SK-N-SH (cell line): Measurements from ENCODE around the gene SLC34A3. TPM values are rescaled to one million over a fixed set of nuclear protein-coding genes. Genes with fewer than 3 reads are reported as not detected.

Experiments used
- CTCF ChIA-PET: fragments of 300-600, 350-600 bp; formaldehyde crosslinking; extraction: SDS; loops from one replicate; lab custom pipeline; 2021; lab: Yijun Ruan, JAX
- POLR2A ChIA-PET: fragments of 350-600 bp; sonication (Branson Sonifier 250); formaldehyde crosslinking; extraction: SDS; loops from one replicate; lab custom pipeline; 2020; ENCODE audit warnings: antibody characterized with exemption, inconsistent platforms; lab: Yijun Ruan, JAX
- DNase-seq: peaks from one replicate; pipeline ENCODE4 v3.0.0; 2012
- H2AFZ ChIP-seq: fragments of 200-600 bp; sonication (generic); 2 replicates; pipeline ENCODE4 v1.8.1; 2016; ENCODE audit warnings: antibody characterized with exemption, mild to moderate bottlenecking, low read depth
- H3F3A ChIP-seq: fragments of 200-600 bp; sonication (generic); replicated peaks from 2 replicates; pipeline ENCODE3; 2016; ENCODE audit warnings: antibody characterized with exemption, mild to moderate bottlenecking; ENCODE audit not compliant: insufficient read depth
- H3K27ac ChIP-seq, 2 experiments: fragments of 200-500 bp in 1 of 2; fragments of 200-600 bp in 1 of 2; sonication (Bioruptor generic) in 1 of 2; sonication (generic), shearing (Covaris generic) in 1 of 2; 2 replicates each; pipeline versions ENCODE4 v1.5.1 to v1.6.1; 2014 to 2016; ENCODE audit warnings: low read depth in 2 of 2, inconsistent platforms in 1 of 2, low read length in 1 of 2, mild to moderate bottlenecking in 1 of 2, mixed read lengths in 1 of 2
- H3K27me3 ChIP-seq: fragments of 200-600 bp; sonication (generic), shearing (Covaris generic); 2 replicates; pipeline ENCODE4 v1.6.1; 2016; ENCODE audit warnings: mixed run types; ENCODE audit not compliant: insufficient read depth
- H3K36me3 ChIP-seq, 2 experiments: fragments of 200-500 bp in 1 of 2; fragments of 200-600 bp in 1 of 2; sonication (Bioruptor generic) in 1 of 2; sonication (generic) in 1 of 2; replicated peaks in 1 of 2; 2 replicates each; pipeline versions ENCODE3 to v1.5.1; 2014 to 2016; ENCODE audit warnings: low read length in 1 of 2, mild to moderate bottlenecking in 1 of 2; ENCODE audit not compliant: insufficient read depth in 2 of 2, control insufficient read depth in 1 of 2
- H3K4me1 ChIP-seq, 2 experiments: fragments of 200-500 bp in 1 of 2; fragments of 200-600 bp in 1 of 2; sonication (Bioruptor generic) in 1 of 2; sonication (generic), shearing (Covaris generic) in 1 of 2; 2 replicates each; pipeline versions ENCODE4 v1.5.1 to v1.6.1; 2014 to 2016; ENCODE audit warnings: low read depth in 1 of 2, low read length in 1 of 2, mixed run types in 1 of 2; ENCODE audit not compliant: insufficient read depth in 2 of 2, control insufficient read depth in 1 of 2
- H3K4me2 ChIP-seq: fragments of 200-600 bp; sonication (generic), shearing (Covaris generic); 2 replicates; pipeline ENCODE4 v1.6.1; 2017; ENCODE audit warnings: mixed run types
- H3K4me3 ChIP-seq, 2 experiments: fragments of 200-500 bp in 1 of 2; fragments of 200-600 bp in 1 of 2; sonication (Bioruptor generic) in 1 of 2; sonication (generic), shearing (Covaris generic) in 1 of 2; 2 replicates each; pipeline versions ENCODE4 v1.5.1 to v1.8.1; 2014 to 2016; ENCODE audit warnings: low read depth in 2 of 2, inconsistent platforms in 1 of 2, low read length in 1 of 2, mild to moderate bottlenecking in 1 of 2, mixed read lengths in 1 of 2, moderate library complexity in 1 of 2
- H3K79me2 ChIP-seq: fragments of 200-600 bp; sonication (generic); 2 replicates; pipeline ENCODE4 v1.8.1; 2017; ENCODE audit warnings: mild to moderate bottlenecking; ENCODE audit not compliant: insufficient read depth
- H3K9ac ChIP-seq: fragments of 200-600 bp; sonication (generic); 2 replicates; pipeline ENCODE4 v1.6.1; 2017; ENCODE audit warnings: mixed run types
- H3K9me2 ChIP-seq: fragments of 200-600 bp; sonication (generic); 2 replicates; pipeline ENCODE4 v1.6.1; 2017; ENCODE audit warnings: mixed run types
- H3K9me3 ChIP-seq: fragments of 200-600 bp; sonication (generic); 2 replicates; pipeline ENCODE4 v1.6.1; 2017; ENCODE audit warnings: mixed run types, mild to moderate bottlenecking, moderate library complexity
- H4K20me1 ChIP-seq: fragments of 200-600 bp; sonication (generic); 2 replicates; pipeline ENCODE4 v1.6.1; 2017; ENCODE audit warnings: mild to moderate bottlenecking, mixed run types; ENCODE audit not compliant: insufficient read depth
- CHD2 ChIP-seq: fragments of 150-350 bp; IDR thresholded peaks from 2 replicates; pipeline ENCODE4 v1.6.1; 2018; ENCODE audit warnings: low read length; ENCODE audit not compliant: partially characterized antibody
- CTCF ChIP-seq: fragments of 200-600 bp; sonication (generic); IDR thresholded peaks from 2 replicates; pipeline ENCODE4 v1.6.1; 2017; ENCODE audit warnings: antibody characterized with exemption, mild to moderate bottlenecking, moderate library complexity
- ELF1 ChIP-seq: IDR thresholded peaks from 2 replicates; pipeline ENCODE4 v1.4.0; 2012
- EP300 ChIP-seq, 2 experiments: IDR thresholded peaks; 2 replicates each; pipeline versions ENCODE4 v1.4.0 to v1.6.1; 2012; ENCODE audit warnings: borderline replicate concordance in 1 of 2, low read depth in 1 of 2, low read length in 1 of 2
- EZH2phosphoT487 ChIP-seq: fragments of 200-600 bp; sonication (generic); IDR thresholded peaks from 2 replicates; pipeline ENCODE4 v1.6.1; 2017; ENCODE audit warnings: low read depth, mixed run types, mild to moderate bottlenecking, antibody characterized with exemption, moderate library complexity, borderline replicate concordance
- FOXJ3 ChIP-seq: sonication (generic); formaldehyde crosslinking; IDR thresholded peaks from 2 replicates; pipeline ENCODE4 v1.5.1; 2020; ENCODE audit warnings: mild to moderate bottlenecking, missing genetic modification reagents
- FOXM1 ChIP-seq: IDR thresholded peaks from 2 replicates; pipeline ENCODE4 v1.4.0; 2012; ENCODE audit warnings: low read depth, mild to moderate bottlenecking
- GATA2 ChIP-seq: sonication (generic); formaldehyde crosslinking; IDR thresholded peaks from 2 replicates; pipeline ENCODE4 v1.5.0; 2020; ENCODE audit warnings: mild to moderate bottlenecking, missing genetic modification reagents
- MXI1 ChIP-seq: IDR thresholded peaks from 2 replicates; pipeline ENCODE4 v1.6.1; 2012; ENCODE audit warnings: mild to moderate bottlenecking, low read depth, low read length, improper control_type of control experiment
- NRF1 ChIP-seq: IDR thresholded peaks from 2 replicates; pipeline ENCODE4 v1.6.1; 2012; ENCODE audit warnings: low read depth, mild to moderate bottlenecking, low read length
- RXRA ChIP-seq: IDR thresholded peaks from 2 replicates; pipeline ENCODE4 v1.4.0; 2012; ENCODE audit warnings: low read depth, mild to moderate bottlenecking, borderline replicate concordance
- TCF12 ChIP-seq: IDR thresholded peaks from 2 replicates; pipeline ENCODE4 v1.4.0; 2012
- YY1 ChIP-seq: IDR thresholded peaks from 2 replicates; pipeline ENCODE4 v1.4.0; 2012; ENCODE audit warnings: low read depth, mild to moderate bottlenecking
- ZBTB33 ChIP-seq: IDR thresholded peaks from 2 replicates; pipeline ENCODE4 v1.4.0; 2012; ENCODE audit warnings: low read depth, borderline replicate concordance
- WGBS: methylation state at CpG from one replicate; pipeline ENCODE4 v1.1.6; 2017; ENCODE audit warnings: low lambda C conversion rate; 5-methylcytosine and 5-hydroxymethylcytosine counted together
- polyA plus RNA-seq, 3 experiments: library from polyadenylated mRNA; depleted of rRNA; stranded (reverse); fragments of >200 nt; gene quantifications; 2 replicates each; pipeline ENCODE4 v1.2.3, GENCODE V29; 2012
- TF ChIP-seq, protein P1 (sequence below): IDR thresholded peaks from 2 replicates; pipeline ENCODE4 v1.4.0; 2012; ENCODE audit warnings: low read depth
- TF ChIP-seq, protein P2 (sequence below): fragments of 150-350 bp; IDR thresholded peaks from 2 replicates; pipeline ENCODE4 v1.6.1; 2017; ENCODE audit warnings: antibody characterized with exemption, low read length, low read depth, borderline replicate concordance
- TF ChIP-seq, protein P3 (sequence below): fragments of 150-350 bp; IDR thresholded peaks from 2 replicates; pipeline ENCODE4 v1.6.1; 2016; ENCODE audit warnings: mild to moderate bottlenecking, low read depth, low read length
- TF ChIP-seq, protein P4 (sequence below): IDR thresholded peaks from 2 replicates; pipeline ENCODE4; 2012

The SLC34A3 gene
- polyA plus RNA-seq, 1 of the 3 experiments (the other 2 are of a cell fraction) = not detected

- no peak overlapping the region for H3K4me3 ChIP-seq
- H4K20me1 ChIP-seq = peaks cover 39% of the 10 kb centered on the region
- H3K9ac ChIP-seq = no peak overlapping the region
- 95% methylated on average over 4 of the region's 9 CpGs for WGBS
- no peaks in the 10 kb centered on the region for H3K9me3 ChIP-seq
- no peaks in the 10 kb centered on the region for H3K27me3 ChIP-seq
- H3F3A ChIP-seq = peaks cover 16% of the 10 kb centered on the region
- H3K4me1 ChIP-seq = peaks cover 12 to 33% of the 10 kb centered on the region in 2 experiments; a peak in 3 of 4 replicates
- H3K4me2 ChIP-seq = no peak overlapping the region
- no peak for DNase-seq
- TF ChIP-seq GATA2 (no peak), FOXJ3 (CRISPR knock-in tag) (no peak), CTCF (0 out of 2 replicates have a peak, but pooled peaks have one; percentile 10)
- CTCF ChIA-PET = interaction anchor here (0.8 to 3.1 kb wide), 12 partner anchors 9 to 348 kb away, joined by 3 to 16 read pairs (median 3); partner anchors contain the start of gene CYSRT1
- POLR2A ChIA-PET = interaction anchor here (2.7 kb wide), 1 partner anchor 8 kb away, joined by 20 read pairs; no protein-coding TSS in a partner anchor
- H2AFZ ChIP-seq = no peak overlapping the region
- no peak overlapping the region; a peak in 1 of 4 replicates for H3K27ac ChIP-seq
- no peaks in the 10 kb centered on the region for H3K9me2 ChIP-seq
- H3K36me3 ChIP-seq = peaks cover 3 to 29% of the 10 kb centered on the region in 2 experiments
- peaks cover 64% of the 10 kb centered on the region for H3K79me2 ChIP-seq
Observed at GRCh38 chr9:137190315-137190856, 40.3 kb upstream of the SLC34A3 start.

GRCh38 chr9:137191245-137191644 is 39.5 kb upstream of the SLC34A3 start:
- WGBS = no CpG with 5 or more reads among the region's 3 CpGs
- Histone ChIP-seq H3K9ac (no peak overlapping the region), H3K27me3 (no peaks in the 10 kb centered on the region), H3K79me2 (peaks cover 65% of the 10 kb centered on the region), H3K4me2 (no peak overlapping the region), H3K9me3 (no peaks in the 10 kb centered on the region), H3F3A (peaks cover 16% of the 10 kb centered on the region), H4K20me1 (peaks cover 45% of the 10 kb centered on the region), H3K27ac (no peak overlapping the region), H2AFZ (no peak overlapping the region), H3K4me3 (no peak overlapping the region), H3K36me3 (peaks cover 3 to 23% of the 10 kb centered on the region in 2 experiments), H3K4me1 (peaks cover 12 to 30% of the 10 kb centered on the region in 2 experiments; a peak in 3 of 4 replicates), H3K9me2 (no peaks in the 10 kb centered on the region)
- CTCF ChIA-PET = interaction anchor here (0.8 to 3.1 kb wide), 6 partner anchors 14 to 73 kb away, joined by 3 to 11 read pairs (median 3); partner anchors contain the start of gene RNF224
- POLR2A ChIA-PET = interaction anchor here (1.4 kb wide), 1 partner anchor 9 kb away, joined by 5 read pairs; the partner anchor contains the start of gene TPRN
- DNase-seq = no peak
- TF ChIP-seq FOXM1 = no peak
- no peak for TF ChIP-seq ELF1
- TF ChIP-seq TCF12 = no peak
- TF ChIP-seq NRF1 = no peak
- TF ChIP-seq, protein P1, sequence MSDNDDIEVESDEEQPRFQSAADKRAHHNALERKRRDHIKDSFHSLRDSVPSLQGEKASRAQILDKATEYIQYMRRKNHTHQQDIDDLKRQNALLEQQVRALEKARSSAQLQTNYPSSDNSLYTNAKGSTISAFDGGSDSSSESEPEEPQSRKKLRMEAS = no peak
- no peak for TF ChIP-seq EZH2phosphoT487
- TF ChIP-seq MXI1 = no peak
- no peak for TF ChIP-seq CHD2
- TF ChIP-seq GATA2 = no peak
- no peak for TF ChIP-seq RXRA
- TF ChIP-seq ZBTB33 = no peak
- TF ChIP-seq, protein P2, sequence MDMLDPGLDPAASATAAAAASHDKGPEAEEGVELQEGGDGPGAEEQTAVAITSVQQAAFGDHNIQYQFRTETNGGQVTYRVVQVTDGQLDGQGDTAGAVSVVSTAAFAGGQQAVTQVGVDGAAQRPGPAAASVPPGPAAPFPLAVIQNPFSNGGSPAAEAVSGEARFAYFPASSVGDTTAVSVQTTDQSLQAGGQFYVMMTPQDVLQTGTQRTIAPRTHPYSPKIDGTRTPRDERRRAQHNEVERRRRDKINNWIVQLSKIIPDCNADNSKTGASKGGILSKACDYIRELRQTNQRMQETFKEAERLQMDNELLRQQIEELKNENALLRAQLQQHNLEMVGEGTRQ = no peak
- TF ChIP-seq, protein P3, sequence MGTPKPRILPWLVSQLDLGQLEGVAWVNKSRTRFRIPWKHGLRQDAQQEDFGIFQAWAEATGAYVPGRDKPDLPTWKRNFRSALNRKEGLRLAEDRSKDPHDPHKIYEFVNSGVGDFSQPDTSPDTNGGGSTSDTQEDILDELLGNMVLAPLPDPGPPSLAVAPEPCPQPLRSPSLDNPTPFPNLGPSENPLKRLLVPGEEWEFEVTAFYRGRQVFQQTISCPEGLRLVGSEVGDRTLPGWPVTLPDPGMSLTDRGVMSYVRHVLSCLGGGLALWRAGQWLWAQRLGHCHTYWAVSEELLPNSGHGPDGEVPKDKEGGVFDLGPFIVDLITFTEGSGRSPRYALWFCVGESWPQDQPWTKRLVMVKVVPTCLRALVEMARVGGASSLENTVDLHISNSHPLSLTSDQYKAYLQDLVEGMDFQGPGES = no peak
- TF ChIP-seq, protein P4, sequence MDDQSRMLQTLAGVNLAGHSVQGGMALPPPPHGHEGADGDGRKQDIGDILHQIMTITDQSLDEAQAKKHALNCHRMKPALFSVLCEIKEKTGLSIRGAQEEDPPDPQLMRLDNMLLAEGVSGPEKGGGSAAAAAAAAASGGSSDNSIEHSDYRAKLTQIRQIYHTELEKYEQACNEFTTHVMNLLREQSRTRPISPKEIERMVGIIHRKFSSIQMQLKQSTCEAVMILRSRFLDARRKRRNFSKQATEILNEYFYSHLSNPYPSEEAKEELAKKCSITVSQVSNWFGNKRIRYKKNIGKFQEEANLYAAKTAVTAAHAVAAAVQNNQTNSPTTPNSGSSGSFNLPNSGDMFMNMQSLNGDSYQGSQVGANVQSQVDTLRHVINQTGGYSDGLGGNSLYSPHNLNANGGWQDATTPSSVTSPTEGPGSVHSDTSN = no peak
- TF ChIP-seq EP300 (IDR thresholded peaks at IDR 0.05; ENCODE audit: borderline replicate concordance in 1 of 2, low read depth in 1 of 2, low read length in 1 of 2) = no peak
- TF ChIP-seq YY1 = no peak
